GM19238 (cell line): ENCODE results near the gene RCOR2.

Experiments
- DNase-seq: peaks from one replicate; pipeline ENCODE4 v3.0.0; 2011; ENCODE audit warnings: low spot score; ENCODE audit not compliant: insufficient read length

RCOR2 gene

GRCh38 chr11:63923319-63923718 is 6.4 kb upstream of the RCOR2 start:
- no peak for DNase-seq

- DNase-seq: no peak
These were observed 5.8 kb upstream of the RCOR2 start for GRCh38 chr11:63922673-63923192.

GRCh38 chr11:63920939-63921417 is 4.0 kb upstream of the RCOR2 start:
- no peak for DNase-seq

- no peak for DNase-seq
These were observed 3.4 kb upstream of the RCOR2 start for GRCh38 chr11:63920126-63920938.

GRCh38 chr11:63919267-63920125 is 2.5 kb upstream of the RCOR2 start:
- no peak for DNase-seq

- DNase-seq: no peak
These were observed 1.7 kb upstream of the RCOR2 start for GRCh38 chr11:63918507-63919191.

- no peak for DNase-seq
These were observed 935 bp upstream of the RCOR2 start for GRCh38 chr11:63917692-63918506.

GRCh38 chr11:63915961-63916836 is 765 bp downstream of the RCOR2 start:
- DNase-seq: peak; percentile 49

- no peak for DNase-seq
These were observed 1.9 kb downstream of the RCOR2 start for GRCh38 chr11:63914896-63915691.

- DNase-seq: no peak
These were observed 2.8 kb downstream of the RCOR2 start for GRCh38 chr11:63913866-63914830.

GRCh38 chr11:63912678-63913077 is 4.3 kb downstream of the RCOR2 start:
- no peak for DNase-seq

GRCh38 chr11:63911876-63912275 is 5.1 kb downstream of the RCOR2 start:
- DNase-seq: no peak

GRCh38 chr11:63911440-63911839 is 5.5 kb downstream of the RCOR2 start:
- DNase-seq: no peak

- no peak for DNase-seq
These were observed 6.3 kb downstream of the RCOR2 start for GRCh38 chr11:63910675-63911074.

GRCh38 chr11:63909591-63910506 is 7.1 kb downstream of the RCOR2 start:
- no peak for DNase-seq

GRCh38 chr11:63908631-63909401 is 8.1 kb downstream of the RCOR2 start:
- DNase-seq: no peak
